Mesendoderm (in vitro differentiated cells): ENCODE measurements around the gene GTF3C1.
A peak's percentile ranks its signal among the peaks of the same experiment; 100 is the strongest.

Source experiments
- DNase-seq: peaks from one replicate; pipeline ENCODE4 v3.0.0; 2013
- H2AK5ac ChIP-seq: 2 replicates; pipeline ENCODE4 v1.6.1; 2013; ENCODE audit warnings: low read length, inconsistent platforms
- H2BK120ac ChIP-seq: 2 replicates; pipeline ENCODE4 v1.6.1; 2013; ENCODE audit warnings: low read depth, mild to moderate bottlenecking, low read length, moderate library complexity, mixed read lengths
- H2BK15ac ChIP-seq: replicated peaks from 2 replicates; pipeline ENCODE4 v1.6.1; 2013; ENCODE audit warnings: low read depth, mild to moderate bottlenecking, moderate library complexity
- H2BK5ac ChIP-seq: 2 replicates; pipeline ENCODE4 v1.6.1; 2013; ENCODE audit warnings: low read length, inconsistent platforms
- H3K18ac ChIP-seq: 2 replicates; pipeline ENCODE4 v1.6.1; 2013; ENCODE audit warnings: mild to moderate bottlenecking, low read length, mixed read lengths
- H3K23ac ChIP-seq: one replicate; pipeline ENCODE4 v1.6.1; 2013; ENCODE audit warnings: low read length
- H3K27ac ChIP-seq: 2 replicates; pipeline ENCODE4 v1.5.1; 2013; ENCODE audit warnings: low read depth, mild to moderate bottlenecking, inconsistent platforms, low read length, moderate library complexity
- H3K27me3 ChIP-seq: 2 replicates; pipeline ENCODE4 v1.6.1; 2013; ENCODE audit warnings: low read length, control low read depth, mild to moderate bottlenecking, inconsistent platforms; ENCODE audit not compliant: insufficient read depth, poor library complexity
- H3K36me3 ChIP-seq: 2 replicates; pipeline ENCODE4 v1.6.1; 2013; ENCODE audit warnings: low read length, inconsistent platforms; ENCODE audit not compliant: control insufficient read depth, insufficient read depth
- H3K4ac ChIP-seq: one replicate; pipeline ENCODE4 v1.6.1; 2013; ENCODE audit warnings: low read depth, mild to moderate bottlenecking, low read length, moderate library complexity
- H3K4me1 ChIP-seq: 2 replicates; pipeline ENCODE4 v1.6.1; 2013; ENCODE audit warnings: low read depth, low read length, inconsistent platforms; ENCODE audit not compliant: control insufficient read depth
- H3K4me2 ChIP-seq: 2 replicates; pipeline ENCODE4 v1.6.1; 2013; ENCODE audit warnings: low read length
- H3K4me3 ChIP-seq: 2 replicates; pipeline ENCODE4 v1.5.1; 2013; ENCODE audit warnings: mild to moderate bottlenecking, low read length
- H3K56ac ChIP-seq: one replicate; pipeline ENCODE4 v1.6.1; 2013; ENCODE audit warnings: low read length
- H3K79me1 ChIP-seq: 2 replicates; pipeline ENCODE4 v1.6.1; 2013; ENCODE audit warnings: low read length, inconsistent platforms
- H3K79me2 ChIP-seq: 2 replicates; pipeline ENCODE4 v1.6.1; 2013; ENCODE audit warnings: mild to moderate bottlenecking, low read length; ENCODE audit not compliant: control insufficient read depth, insufficient read depth
- H3K9ac ChIP-seq: 2 replicates; pipeline ENCODE4 v1.6.1; 2013; ENCODE audit warnings: low read length, inconsistent platforms
- H4K5ac ChIP-seq: one replicate; pipeline ENCODE4 v1.6.1; 2013; ENCODE audit warnings: low read length
- H4K8ac ChIP-seq: one replicate; pipeline ENCODE4 v1.6.1; 2013; ENCODE audit warnings: low read depth, mild to moderate bottlenecking, control low read depth, low read length, moderate library complexity
- WGBS: extraction: QIAGEN DNeasy Blood & Tissue Kit; methylation state at CpG from one replicate; pipeline ENCODE4 v1.1.7; 2013; ENCODE audit warnings: low lambda C conversion rate, missing lambda C conversion rate; ENCODE audit not compliant: insufficient coverage; ENCODE audit errors: extremely low coverage; 5-methylcytosine and 5-hydroxymethylcytosine counted together

GTF3C1 gene

GRCh38 chr16:27498031-27498825 is 51.5 kb downstream of the GTF3C1 start:
- no peak overlapping the region for H3K18ac ChIP-seq
- no CpG with 5 or more reads among the region's 9 CpGs for WGBS
- no peak overlapping the region for H3K27ac ChIP-seq
- H3K36me3 ChIP-seq, result peaks cover 14% of the 10 kb centered on the region
- H2AK5ac ChIP-seq, result no peak overlapping the region
- H3K79me1 ChIP-seq, result no peaks in the 10 kb centered on the region
- no peak overlapping the region for H2BK15ac ChIP-seq
- no peaks in the 10 kb centered on the region for H3K4me1 ChIP-seq
- H3K4me2 ChIP-seq, result no peak overlapping the region
- H4K5ac ChIP-seq, result no peak overlapping the region
- no peaks in the 10 kb centered on the region for H3K79me2 ChIP-seq
- no peak overlapping the region for H3K4me3 ChIP-seq
- no peaks in the 10 kb centered on the region for H3K27me3 ChIP-seq
- no peak overlapping the region for H2BK5ac ChIP-seq
- H3K4ac ChIP-seq, result no peak overlapping the region
- no peak for DNase-seq
- H3K23ac ChIP-seq, result no peak overlapping the region
- no peak overlapping the region for H3K56ac ChIP-seq
- no peak overlapping the region for H4K8ac ChIP-seq
- no peak overlapping the region for H3K9ac ChIP-seq
- H2BK120ac ChIP-seq, result no peak overlapping the region

GRCh38 chr16:27495191-27495590 is 54.5 kb downstream of the GTF3C1 start:
- Histone ChIP-seq H3K4me2 (no peak overlapping the region), H3K36me3 (peaks cover 12% of the 10 kb centered on the region), H3K56ac (no peak overlapping the region), H3K9ac (no peak overlapping the region), H3K27me3 (no peaks in the 10 kb centered on the region), H2BK5ac (no peak overlapping the region), H3K4ac (no peak overlapping the region), H2BK15ac (no peak overlapping the region), H3K23ac (no peak overlapping the region), H2BK120ac (no peak overlapping the region), H2AK5ac (no peak overlapping the region), H3K79me2 (no peaks in the 10 kb centered on the region), H4K8ac (no peak overlapping the region), H3K27ac (no peak overlapping the region), H3K79me1 (no peaks in the 10 kb centered on the region), H3K4me1 (peaks cover 2% of the 10 kb centered on the region), H4K5ac (no peak overlapping the region), H3K4me3 (no peak overlapping the region), H3K18ac (no peak overlapping the region)
- DNase-seq, result no peak
- no CpG with 5 or more reads among the region's 13 CpGs for WGBS

- Histone ChIP-seq H2BK15ac (no peak overlapping the region), H3K4me2 (no peak overlapping the region), H2BK5ac (no peak overlapping the region), H3K4me1 (peaks cover 2% of the 10 kb centered on the region), H4K5ac (no peak overlapping the region), H3K79me1 (no peaks in the 10 kb centered on the region), H3K9ac (no peak overlapping the region), H3K18ac (no peak overlapping the region), H3K56ac (no peak overlapping the region), H2AK5ac (no peak overlapping the region), H3K36me3 (peaks cover 10% of the 10 kb centered on the region), H2BK120ac (no peak overlapping the region), H3K23ac (no peak overlapping the region), H3K79me2 (no peaks in the 10 kb centered on the region), H3K27me3 (no peaks in the 10 kb centered on the region), H3K4ac (no peak overlapping the region), H3K4me3 (no peak overlapping the region), H3K27ac (no peak overlapping the region), H4K8ac (no peak overlapping the region)
- no CpG with 5 or more reads among the region's 11 CpGs for WGBS
- peak; percentile 84 for DNase-seq
Observed at GRCh38 chr16:27492588-27492979, 57.1 kb downstream of the GTF3C1 start.

- H2AK5ac ChIP-seq, result no peak overlapping the region
- H3K27me3 ChIP-seq, result no peaks in the 10 kb centered on the region
- H4K5ac ChIP-seq, result no peak overlapping the region
Observed at GRCh38 chr16:27491894-27492587, 57.7 kb downstream of the GTF3C1 start.

GRCh38 chr16:27489906-27490305 is 59.8 kb downstream of the GTF3C1 start:
- Histone ChIP-seq H3K9ac (no peak overlapping the region), H3K79me1 (no peaks in the 10 kb centered on the region), H2BK120ac (no peak overlapping the region), H3K36me3 (peaks cover 17% of the 10 kb centered on the region), H3K4me1 (peaks cover 2% of the 10 kb centered on the region), H3K4me2 (no peak overlapping the region), H4K8ac (no peak overlapping the region), H3K27me3 (no peaks in the 10 kb centered on the region), H3K23ac (no peak overlapping the region), H3K18ac (no peak overlapping the region), H3K4ac (no peak overlapping the region), H3K79me2 (no peaks in the 10 kb centered on the region), H2AK5ac (no peak overlapping the region), H4K5ac (no peak overlapping the region), H2BK15ac (no peak overlapping the region), H3K27ac (no peak overlapping the region), H3K4me3 (no peak overlapping the region), H2BK5ac (no peak overlapping the region), H3K56ac (no peak overlapping the region)
- no CpG with 5 or more reads among the region's 7 CpGs for WGBS
- DNase-seq, result no peak

More at GRCh38 chr16:27491894-27492587, 57.7 kb downstream of the GTF3C1 start:
- H3K36me3 ChIP-seq, result peaks cover 12% of the 10 kb centered on the region
- H2BK5ac ChIP-seq, result no peak overlapping the region
- H3K4me3 ChIP-seq, result no peak overlapping the region
- no peak overlapping the region for H2BK15ac ChIP-seq
- no peaks in the 10 kb centered on the region for H3K79me1 ChIP-seq
- DNase-seq, result peak; percentile 63
- H3K23ac ChIP-seq, result no peak overlapping the region
- no peak overlapping the region for H3K18ac ChIP-seq
- no peak overlapping the region for H3K9ac ChIP-seq
- WGBS, result no CpG with 5 or more reads among the region's 16 CpGs
- H2BK120ac ChIP-seq, result no peak overlapping the region
- H3K79me2 ChIP-seq, result no peaks in the 10 kb centered on the region
- H3K4me1 ChIP-seq, result peaks cover 2% of the 10 kb centered on the region
- no peak overlapping the region for H4K8ac ChIP-seq
- H3K27ac ChIP-seq, result no peak overlapping the region
- no peak overlapping the region for H3K4ac ChIP-seq
- H3K56ac ChIP-seq, result no peak overlapping the region
- H3K4me2 ChIP-seq, result no peak overlapping the region
